Measurements from ENCODE around the gene BCR.
"Not testable (repeated sequence)": the region's sequence is repeated elsewhere in the genome, so short reads cannot be mapped to it uniquely, and the experiment has no call there.

BCR gene

DNA sequence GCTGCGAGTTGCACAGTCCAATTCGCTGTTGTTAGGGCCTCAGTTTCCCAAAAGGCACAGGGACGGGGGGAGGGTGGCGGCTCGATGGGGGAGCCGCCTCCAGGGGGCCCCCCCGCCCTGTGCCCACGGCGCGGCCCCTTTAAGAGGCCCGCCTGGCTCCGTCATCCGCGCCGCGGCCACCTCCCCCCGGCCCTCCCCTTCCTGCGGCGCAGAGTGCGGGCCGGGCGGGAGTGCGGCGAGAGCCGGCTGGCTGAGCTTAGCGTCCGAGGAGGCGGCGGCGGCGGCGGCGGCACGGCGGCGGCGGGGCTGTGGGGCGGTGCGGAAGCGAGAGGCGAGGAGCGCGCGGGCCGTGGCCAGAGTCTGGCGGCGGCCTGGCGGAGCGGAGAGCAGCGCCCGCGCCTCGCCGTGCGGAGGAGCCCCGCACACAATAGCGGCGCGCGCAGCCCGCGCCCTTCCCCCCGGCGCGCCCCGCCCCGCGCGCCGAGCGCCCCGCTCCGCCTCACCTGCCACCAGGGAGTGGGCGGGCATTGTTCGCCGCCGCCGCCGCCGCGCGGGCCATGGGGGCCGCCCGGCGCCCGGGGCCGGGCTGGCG, at the start of gene BCR:
Gene BCR (plus strand): TSS at position 209 of the 592 bp plus-strand sequence. CDS start 452 bp downstream, outside the sequence.
- DNase-seq = peak in 1 of 2 experiments; percentile 74

- DNase-seq = no peak
Measured at GRCh38 chr22:23130697-23131096, 49.6 kb upstream of the BCR start.

GRCh38 chr22:23131931-23132330, 48.4 kb upstream of the BCR start:
- no peak for DNase-seq

GRCh38 chr22:23132376-23133091, 47.8 kb upstream of the BCR start:
- no peak for DNase-seq

DNA sequence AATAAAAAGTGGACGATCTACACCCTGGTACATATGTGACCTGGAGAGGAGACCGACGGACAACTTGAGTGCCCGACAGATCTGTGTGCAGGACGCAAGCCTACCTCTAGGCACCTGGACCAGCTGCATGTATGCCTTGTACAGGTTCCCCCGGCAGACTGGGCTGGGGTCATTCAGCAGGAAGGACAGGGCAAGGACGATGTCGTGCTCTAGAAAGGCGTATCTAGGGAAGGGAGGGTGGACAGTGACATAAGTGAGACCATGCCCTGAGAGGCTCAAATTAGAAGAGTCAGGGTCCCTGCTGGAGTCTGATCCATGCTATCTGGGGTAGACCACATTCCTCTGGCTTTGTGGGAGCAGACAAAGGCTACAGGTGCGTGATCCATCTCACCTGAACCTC, 46.4 kb upstream of the BCR start:
- DNase-seq = no peak

- not testable (repeated sequence) for DNase-seq
Measured at GRCh38 chr22:23136991-23137390, 43.3 kb upstream of the BCR start.

GRCh38 chr22:23137468-23137867, 42.8 kb upstream of the BCR start:
- no peak for DNase-seq

- no peak for DNase-seq
Measured at GRCh38 chr22:23137905-23138561, 42.3 kb upstream of the BCR start.

DNA sequence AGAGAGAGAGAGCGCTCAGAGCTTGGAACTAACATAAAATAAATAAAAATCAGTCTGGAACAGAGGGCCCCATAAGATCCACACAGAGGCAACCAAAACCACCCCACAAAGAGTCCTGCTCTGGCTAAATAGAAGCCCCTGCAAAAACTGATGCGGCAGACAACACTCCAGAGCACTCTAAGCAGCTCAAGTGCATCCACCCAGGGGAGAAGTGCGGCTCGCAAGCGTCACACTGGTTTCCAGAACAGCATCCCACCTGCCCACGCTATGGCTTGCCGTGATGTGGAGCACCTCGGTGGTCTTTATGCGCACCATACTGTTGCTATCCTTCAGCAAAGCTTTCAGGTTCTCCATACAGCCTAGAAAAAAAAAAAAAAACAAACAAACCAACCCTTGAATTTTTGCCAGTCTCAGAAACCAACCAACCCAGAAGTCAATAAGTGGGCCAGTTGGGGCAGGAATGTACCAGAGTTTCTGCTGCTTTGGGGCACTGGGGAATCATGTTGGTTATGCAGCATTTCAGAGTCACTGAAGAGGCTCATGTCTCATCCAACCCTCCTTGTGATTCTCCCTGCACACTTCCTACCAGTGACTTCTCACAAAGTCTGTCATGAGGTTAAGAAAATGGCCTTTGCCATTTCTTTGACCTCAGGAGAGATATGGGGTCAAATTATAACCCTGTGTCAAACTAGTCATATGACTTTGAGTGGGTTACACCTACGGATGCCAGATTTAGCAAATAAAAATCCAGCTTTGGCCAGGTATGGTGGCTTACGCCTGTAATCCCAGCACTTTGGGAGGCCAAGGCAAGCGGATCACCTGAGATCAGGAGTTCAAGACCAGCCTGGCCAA, 41.5 kb upstream of the BCR start:
- no peak for DNase-seq

- no peak for DNase-seq
Measured at GRCh38 chr22:23140385-23140784, 39.9 kb upstream of the BCR start.

DNA sequence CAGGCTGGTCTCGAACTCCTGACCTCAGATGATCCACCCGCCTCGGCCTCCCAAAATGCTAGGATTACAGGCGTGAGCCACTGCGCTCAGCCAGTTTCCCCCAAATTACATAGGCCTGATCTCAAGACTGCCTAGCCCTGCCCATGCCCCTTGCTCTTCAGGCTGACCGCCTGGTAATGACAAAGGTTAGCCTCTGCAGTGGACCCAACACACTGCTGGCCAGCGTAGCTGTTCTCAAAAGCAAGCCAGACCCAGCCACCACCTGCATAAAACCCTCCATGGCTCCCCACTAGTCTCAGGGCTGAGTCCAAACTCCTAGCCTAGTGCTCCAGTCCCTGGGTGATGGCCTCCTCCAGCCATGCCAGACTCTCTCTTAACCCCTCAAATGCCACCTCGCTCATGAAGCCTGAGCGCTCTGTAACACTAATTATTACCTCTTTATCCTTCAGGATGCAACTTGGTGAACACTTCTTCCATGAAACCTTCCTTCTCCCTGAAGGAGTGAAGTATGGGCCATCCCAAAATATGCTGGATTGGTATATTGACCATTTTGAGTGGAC, 37.7 kb upstream of the BCR start:
- no peak for DNase-seq

GRCh38 chr22:23143119-23143518, 37.2 kb upstream of the BCR start:
- DNase-seq = no peak

DNA sequence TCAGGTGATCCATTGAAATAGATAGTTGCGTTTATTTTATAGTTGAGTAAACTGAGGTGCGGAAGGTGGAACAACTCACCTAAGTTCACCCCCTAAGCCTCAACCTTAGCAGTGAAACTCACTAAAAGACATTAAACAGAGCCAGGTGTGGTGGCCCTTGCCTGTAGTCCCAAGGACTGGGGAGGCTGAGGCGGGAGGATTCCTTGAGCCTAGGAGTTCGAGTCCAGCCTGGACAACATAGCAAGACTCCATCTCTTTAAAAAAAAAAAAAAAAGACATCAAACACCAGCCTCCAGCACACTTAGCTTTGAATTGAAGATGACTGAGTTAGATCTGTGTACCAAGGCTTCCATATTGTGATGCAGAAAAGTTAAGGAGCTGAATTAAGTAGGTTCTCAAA, 35.9 kb upstream of the BCR start:
- no peak for DNase-seq

GRCh38 chr22:23144932-23145877, 35.1 kb upstream of the BCR start, which contains the start of gene RAB36:
Gene RAB36, plus strand, starts transcription at chr22:23145477. Its CDS starts 1,140 bp downstream, at chr22:23146617.
- DNase-seq = peak; percentile 96 to 98

DNA sequence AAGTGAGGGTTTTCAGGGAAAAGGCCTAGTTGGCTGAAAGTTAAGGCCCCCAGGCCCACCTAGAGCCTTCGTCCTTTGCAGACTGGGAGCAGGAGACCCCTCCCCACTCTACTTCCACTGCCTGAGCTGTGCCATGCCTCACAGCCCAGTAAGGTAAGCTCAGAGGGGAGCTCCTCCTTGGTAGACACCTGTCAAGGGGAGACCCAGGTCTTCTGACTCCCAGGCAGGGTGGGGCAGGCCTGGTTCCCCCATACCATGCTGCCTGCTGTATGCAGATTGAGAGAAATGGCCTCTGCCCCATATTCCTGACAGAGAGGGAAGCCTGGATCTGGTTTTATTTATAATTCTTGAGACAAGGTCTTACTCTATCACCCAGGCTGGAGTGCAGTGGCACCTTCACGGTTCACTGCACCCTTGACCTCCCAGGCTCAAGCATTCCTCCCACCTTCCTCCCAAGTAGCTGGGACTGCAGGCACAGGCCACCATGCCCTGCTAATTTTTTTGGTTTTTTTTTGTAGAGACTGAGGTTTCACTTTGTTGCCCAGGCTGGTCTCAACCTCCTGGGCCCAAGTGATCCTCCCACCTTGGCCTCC, 34.3 kb upstream of the BCR start:
- no peak for DNase-seq

GRCh38 chr22:23146478-23147205, 33.7 kb upstream of the BCR start:
- DNase-seq = no peak

DNA sequence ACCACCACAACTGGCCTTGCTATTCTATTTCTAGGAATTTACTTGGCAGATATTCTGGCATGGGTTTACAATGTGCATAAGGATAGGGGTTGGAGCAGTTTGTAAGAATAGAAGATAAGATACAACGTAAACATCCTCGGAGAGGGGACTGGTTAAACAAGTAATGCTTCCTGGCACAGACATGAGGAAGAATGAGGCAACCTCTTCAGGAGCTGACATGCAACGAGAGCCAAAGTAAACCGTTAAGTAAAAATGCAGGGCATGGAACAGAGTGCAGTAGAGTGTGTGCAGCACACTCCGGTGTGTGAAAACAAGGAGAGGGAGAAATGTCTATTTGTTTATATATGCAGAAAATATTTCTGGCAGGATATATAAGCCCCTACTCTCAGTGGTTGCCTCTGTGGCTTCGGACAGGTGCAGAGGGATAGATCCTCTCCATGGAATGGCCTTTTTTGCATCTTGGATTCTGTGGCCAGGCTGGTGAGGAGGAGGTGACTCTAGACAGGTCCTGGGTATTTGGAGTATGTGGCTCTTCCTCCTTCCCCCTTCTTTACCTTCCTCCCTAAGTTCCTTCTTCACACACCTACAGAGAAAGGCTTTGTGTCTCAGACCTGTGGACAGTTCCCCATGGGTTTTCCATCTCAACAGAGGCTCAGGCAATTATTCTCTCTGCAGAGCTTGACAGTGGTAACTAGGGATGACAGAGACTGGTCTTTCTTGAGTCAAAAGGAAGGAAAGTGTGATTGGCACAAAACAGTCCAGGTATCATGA, 32.5 kb upstream of the BCR start:
- no peak for DNase-seq

DNA sequence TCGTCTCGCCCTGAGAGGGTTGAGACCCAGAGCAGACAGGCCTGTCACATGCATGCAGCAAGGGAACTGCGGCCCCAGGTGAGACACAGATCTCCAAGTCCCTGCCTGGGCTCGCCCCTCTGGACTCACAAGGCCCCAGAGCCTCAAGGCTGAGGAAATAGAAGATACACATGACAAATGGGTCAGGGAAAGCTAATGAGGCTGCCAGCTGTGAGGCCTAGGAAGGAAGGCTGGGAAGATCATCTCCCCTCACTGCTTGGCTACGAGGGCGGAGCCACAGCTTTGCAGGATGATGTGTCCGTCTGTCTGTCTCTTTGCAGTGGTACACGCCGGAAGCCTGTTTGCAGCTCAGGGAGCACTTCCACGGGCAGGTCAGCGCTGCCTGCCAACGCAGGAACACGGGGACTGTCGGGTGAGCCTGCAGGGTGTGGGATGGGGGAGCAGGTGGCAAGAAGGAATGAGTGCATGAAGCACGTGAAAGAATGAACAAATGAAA, 30.5 kb upstream of the BCR start:
- DNase-seq = no peak

DNA sequence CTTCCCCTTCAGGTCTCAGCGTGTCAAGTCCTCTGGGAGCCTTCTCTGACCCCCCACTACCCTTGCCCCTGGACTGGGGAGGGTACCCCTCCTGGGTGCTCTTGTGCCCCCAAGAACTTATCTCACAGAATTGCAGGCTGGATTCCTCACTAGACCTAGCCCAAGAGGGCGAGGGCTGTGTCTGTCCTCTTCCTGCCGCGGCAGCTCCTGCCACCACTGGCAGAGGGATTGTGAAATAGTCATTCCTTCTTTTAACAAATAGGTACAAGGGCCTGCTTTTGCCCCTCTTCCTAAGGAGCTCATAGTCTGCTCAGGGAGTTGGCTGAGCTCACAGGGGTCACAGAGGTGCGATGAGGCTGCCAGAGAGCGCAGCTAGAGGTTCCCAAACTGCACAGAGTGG, 29.5 kb upstream of the BCR start:
- DNase-seq = no peak

- no peak for DNase-seq
Measured at GRCh38 chr22:23151827-23152226, 28.5 kb upstream of the BCR start.

Measured in NCI-H526 (cell line).